HG03135 (cell line): ENCODE data around the gene CCNL2.
A peak's percentile ranks its signal among the peaks of the same experiment; 100 is the strongest.

Source experiments
- ATAC-seq: cut with Tn5 transposase; IDR thresholded peaks from one replicate; pipeline ENCODE4 v1.9.1; 2021; ENCODE audit warnings: mild to moderate bottlenecking, moderate library complexity; ENCODE audit not compliant: unreplicated experiment

The CCNL2 gene

GRCh38 chr1:1357871-1358432, 41.2 kb downstream of the CCNL2 start:
- no peak for ATAC-seq

DNA sequence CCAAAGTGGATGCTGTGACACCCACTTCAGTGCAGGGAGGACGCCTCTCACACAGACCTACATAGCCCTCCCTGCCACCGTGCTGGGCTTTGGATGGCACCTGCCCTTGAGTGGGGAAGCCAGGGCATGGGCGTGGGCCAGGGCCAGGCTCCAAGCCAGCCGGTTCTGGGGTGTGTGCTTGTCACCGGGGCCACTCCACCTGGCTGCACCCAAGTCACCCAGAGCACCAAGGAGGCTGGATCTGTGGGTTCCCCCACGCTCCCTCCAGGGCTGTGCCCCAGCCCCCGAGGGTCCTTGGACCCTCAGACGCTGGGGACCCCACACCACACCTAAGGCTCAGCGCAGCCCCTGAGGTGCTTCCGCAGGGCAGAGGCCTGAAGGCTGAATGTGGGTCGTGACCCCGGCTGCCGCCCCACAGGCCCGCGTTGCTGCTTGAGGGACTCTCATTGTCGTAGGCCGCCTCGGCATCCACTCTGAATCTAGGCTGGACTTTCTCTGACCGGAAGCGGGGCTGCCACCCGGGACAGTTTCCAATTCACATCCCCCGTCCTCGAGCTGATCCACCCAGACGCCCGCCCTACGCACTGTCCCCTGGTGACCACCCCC, 42.2 kb downstream of the CCNL2 start:
- no peak for ATAC-seq

DNA sequence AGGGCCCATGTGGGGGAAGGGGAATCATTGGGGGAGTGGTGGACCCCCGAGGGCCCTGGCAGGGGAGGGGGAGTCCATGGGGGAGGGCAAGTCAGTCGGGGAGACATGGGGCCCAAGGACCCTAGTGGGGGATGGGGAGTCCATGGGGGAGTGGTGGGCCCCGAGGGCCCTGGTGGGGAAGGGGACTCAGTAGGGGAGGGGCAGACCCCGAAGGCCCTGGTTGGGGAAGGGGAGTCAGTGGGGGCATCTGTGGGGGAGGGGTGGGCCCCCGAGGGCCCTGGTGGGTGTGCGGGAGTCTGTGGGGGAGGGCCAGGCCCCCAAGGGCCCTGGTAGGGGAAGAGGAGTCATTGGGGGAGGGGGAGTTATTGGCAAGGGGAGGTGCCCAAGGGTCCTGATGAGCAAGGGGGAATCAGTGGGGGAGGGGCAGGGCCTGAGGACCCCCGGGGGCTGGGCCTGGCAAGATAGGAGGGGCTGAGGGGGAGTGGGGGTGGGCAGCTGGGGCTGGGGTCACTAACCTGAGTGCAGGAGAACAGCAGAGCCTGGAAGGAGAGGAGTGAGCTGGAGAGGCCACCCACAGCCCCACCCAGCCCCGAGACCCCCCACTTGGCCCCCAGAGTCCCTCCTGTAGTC, 42.9 kb downstream of the CCNL2 start:
- no peak for ATAC-seq

DNA sequence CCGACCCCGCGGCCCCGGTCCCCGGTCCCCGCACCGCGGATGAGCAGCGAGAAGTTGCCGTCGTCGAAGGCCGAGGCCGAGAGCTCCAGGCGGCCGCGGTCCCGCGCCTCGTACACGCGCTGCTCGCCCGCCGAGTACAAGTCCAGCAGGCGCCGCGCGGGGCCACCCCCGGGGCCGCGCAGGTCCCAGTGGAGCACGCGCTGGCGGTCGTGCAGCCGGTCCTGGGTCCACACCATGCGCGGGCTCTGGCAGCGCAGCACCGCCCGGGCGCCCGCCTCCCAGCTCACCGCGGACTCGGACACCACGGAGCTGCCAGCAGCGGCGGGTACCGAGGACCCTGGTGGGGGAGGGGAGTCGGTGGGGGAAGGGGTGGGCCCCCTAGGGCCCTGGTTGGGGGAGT, 43.7 kb downstream of the CCNL2 start:
- ATAC-seq: no peak

DNA sequence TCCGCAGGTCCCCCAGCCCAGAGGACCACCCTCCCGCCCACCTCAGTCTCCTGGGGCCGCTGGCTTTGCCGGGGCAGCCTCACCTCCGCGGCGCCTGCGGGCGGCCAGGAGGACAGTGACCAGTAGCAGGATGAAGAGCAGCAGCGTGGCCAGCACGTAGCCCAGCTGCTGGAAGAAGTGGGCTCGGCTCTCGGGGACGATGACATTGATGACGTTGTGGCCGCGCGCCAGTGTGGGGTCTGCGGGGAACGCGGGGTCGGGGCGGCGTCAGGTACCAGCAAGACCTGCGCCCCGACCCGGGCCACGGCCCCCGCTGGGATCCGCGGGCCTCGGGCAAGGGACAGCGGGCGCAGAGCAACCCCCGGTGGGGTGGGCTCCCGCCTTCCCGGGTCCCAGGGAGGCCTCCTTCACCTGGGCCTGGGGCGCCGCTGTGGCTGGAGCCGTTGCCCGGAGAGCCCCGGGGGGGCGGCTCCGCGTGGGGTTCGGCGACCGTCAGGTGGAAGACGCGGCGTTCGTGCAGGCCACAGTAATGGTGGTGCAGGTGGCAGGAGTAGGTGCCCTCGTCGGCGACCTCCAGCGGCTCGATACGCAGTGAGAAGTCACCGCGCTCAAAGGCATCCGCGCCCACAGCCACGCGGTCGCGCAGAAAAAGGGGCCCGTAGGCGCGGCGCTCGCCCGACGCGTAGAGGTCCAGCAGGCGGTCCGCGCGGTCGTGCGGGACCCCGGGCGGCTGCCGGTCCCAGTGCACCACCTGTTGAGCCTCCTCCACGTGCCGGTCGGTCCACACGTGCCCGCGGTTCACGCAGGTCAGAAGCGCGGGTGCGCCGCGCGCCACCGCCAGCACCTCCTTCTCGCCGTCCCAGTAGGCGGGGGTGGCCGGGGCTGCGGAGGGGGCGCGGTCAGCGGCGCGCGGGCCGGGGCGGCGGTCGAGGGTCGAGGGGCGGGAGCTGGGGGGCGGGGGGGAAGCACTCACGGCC, 44.6 kb downstream of the CCNL2 start:
- ATAC-seq: no peak

DNA sequence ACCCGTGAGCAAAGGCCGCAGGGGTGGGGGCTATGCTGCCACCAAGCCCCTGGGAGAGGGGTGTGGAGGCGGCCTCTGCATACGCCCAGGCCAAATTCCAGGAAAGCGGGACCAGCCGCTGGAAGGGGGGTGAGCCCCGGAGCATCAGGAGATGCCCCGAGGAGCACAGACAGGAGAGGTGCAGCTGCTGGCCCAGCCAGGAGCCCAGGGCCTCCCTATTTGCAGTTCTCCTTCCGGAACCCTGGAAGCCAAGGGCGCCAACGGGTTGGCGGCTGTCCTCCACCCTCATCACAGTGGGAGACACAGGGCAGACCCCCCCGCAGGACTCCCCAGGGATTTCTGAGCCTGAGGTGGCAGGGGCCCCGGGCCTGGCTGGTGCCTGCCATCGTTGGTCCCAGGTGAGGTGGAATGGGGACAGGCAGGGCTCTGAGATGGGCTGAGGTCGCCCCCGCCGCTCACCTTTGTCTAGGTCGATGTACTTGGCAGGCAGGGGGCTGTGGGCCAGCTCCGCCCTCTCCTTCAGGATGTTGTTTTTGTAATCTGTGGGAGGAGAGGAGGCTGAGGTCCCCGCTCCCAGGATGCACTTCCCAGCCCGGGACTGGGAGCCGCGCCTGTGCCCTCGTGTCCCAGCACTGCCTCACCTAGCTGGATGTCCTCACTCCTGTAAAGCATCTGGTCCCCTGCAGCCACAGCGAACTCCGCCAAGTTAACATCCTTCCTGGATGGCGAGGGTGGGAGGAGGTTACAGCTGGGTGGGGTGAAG, 45.6 kb downstream of the CCNL2 start:
- ATAC-seq: no peak

DNA sequence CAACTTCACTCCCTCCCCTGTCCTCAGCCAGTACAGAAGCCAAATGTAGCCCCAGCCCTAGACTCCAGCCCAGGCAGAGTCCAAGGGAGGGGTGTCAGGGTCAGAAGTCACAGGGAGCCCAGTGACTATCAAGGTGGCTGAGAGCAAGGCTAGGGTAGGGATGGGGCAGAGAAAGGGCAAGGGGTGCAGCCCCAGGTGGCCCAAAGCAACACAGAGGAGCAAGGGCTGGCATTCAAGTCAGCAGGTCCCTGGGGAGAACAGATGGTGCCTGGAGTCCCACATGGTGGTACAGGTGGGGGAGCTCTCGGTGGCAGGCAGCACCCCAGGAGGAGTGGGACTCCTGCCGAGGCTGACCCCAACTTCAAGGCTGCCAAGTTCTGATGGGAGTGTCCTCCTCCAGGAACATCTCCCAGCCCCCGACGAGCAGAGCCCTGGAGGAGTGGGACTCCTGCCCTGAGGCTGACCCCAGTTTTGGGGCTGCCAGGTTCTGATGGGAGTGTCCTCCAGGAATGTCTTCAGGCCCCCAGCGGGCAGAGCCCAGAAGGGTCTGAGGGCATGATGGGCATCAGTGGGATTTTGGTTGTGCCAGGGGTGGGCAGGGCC, 46.2 kb downstream of the CCNL2 start:
- ATAC-seq: no peak

- no peak for ATAC-seq
Observed at GRCh38 chr1:1351511-1352427, 47.4 kb downstream of the CCNL2 start.

DNA sequence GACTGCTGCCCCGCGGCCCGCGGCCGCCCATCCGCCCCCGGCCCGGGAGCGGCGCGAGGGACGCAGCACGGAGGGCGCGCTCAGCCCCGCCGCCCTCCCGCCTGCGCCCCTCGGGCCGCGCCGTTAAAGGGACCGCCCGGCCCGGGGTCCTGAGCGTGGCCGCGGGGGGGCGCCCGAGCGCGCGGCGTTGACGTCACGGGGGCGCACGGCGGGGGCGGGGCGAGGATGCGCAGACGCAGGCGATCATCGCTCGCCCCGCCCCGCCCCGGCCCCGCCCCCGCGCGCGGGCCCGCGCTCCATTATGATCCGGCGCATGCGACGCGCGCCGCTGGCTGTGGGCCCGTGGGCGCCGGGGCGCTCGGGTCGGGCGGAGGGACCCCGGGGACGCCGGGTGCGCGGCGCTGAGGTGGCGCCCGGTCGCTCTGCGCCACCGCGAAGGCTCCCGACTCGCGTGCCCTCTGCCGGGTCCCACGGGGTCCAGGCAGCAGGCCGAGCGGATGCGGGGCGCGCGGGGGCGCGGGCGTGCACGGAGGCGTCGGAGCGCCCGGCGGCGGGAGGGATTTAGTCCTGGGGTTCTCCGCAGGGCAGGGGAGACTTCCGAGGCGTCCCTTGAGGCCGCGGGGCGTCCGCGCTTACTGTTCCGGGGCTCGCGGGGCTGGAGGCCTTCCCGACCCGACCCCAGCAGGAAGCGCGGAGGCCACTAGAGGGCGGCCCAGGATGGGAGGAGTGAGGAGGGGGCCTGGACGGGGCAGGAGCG, 49.7 kb downstream of the CCNL2 start, which contains the start of gene DVL1:
Gene DVL1, minus strand, starts transcription at position 163 of the 757 bp plus-strand sequence. CDS start 353 bp downstream, outside the sequence.
- ATAC-seq: peak; percentile 51

- peak; percentile 5 for ATAC-seq
Observed at GRCh38 chr1:1348420-1349255, 50.5 kb downstream of the CCNL2 start.

DNA sequence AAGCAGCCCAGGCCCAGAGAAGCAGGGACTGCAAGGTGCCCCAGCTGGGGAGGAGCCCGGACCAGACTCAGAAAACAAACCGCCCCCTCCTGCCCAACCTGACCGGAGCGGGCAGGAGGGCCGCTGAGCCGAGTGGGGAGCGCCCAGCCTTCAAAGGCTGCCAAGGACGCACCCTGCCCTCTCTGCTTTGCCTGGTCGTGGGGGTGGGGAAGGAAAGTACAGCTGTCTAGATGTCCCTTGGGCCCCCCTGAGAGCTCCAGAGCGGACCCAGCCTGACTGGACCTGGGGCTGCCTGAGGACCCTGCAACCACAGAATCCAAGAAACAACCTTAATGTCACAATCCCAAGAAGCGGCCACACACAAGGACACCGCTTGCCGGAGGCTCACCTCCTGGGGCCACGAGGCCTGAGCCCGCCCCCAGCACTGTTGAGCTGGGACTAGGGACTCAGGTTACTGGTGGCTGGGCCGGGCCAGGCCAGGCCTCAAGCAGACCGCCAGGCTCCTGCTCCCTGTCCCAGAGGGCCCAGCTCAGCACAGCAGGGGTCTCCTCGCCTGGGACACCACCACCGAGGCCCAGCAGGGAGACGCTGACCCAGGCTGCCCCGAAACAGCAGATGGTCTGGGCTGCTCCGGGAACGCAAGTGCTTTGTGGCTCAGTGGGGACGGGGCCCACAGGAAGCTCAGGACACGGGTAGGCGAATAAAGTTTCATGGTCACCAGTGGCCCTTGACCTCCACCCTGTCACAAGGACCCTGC, 51.3 kb downstream of the CCNL2 start:
- ATAC-seq: no peak

DNA sequence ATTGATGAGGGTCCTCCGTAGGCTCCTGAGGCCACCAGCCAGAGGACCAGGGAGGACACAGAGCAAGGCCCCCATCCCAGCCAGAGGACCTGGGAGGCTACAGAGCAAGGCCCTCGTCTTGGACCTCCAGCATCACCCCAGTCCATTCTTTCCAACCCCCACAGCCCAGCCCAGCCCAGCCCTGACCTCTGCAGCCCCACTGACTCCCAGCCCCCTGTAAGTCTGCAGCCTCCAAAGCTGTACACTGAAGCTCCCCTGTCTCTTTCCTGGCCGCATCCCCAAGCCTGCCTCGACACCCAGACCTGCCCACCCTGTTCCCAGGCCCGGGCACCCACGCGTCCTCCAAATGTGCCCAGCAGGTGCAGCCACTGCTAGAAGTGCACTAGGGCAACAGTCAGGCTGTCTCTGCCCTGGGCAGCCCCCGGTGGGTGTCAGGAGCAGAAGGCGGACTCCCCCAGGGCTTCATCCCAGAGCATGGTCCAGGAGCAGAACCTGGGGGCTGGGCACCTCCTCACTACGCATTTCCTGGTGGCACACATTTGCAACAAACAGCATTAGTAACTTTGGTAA, 52.0 kb downstream of the CCNL2 start:
- ATAC-seq: no peak

DNA sequence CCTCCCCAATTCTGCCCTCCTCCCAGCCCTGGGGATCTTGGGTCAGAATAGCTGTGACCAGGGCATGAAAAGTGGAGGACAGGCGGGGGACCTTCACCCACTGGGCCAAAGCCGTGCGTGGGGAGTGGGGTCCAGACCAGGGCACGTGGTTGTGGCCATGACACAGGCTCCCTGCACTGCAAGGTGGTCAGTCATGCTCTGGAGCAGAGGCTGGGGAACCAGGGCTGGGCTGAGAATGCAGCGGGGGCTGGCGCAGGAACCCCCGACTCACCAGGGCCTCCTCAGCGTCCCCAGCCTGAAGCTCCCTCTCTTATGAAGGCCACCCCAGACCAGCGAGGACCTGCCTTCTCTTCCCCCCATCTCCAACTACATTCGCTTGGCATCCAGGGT, 52.6 kb downstream of the CCNL2 start:
- no peak for ATAC-seq

GRCh38 chr1:1345860-1346500, 53.2 kb downstream of the CCNL2 start:
- ATAC-seq: no peak

GRCh38 chr1:1345384-1345783, 53.8 kb downstream of the CCNL2 start:
- no peak for ATAC-seq
